GM12891 (cell line): ENCODE results near the gene PRSS35.
"Not testable (repeated sequence)": the region's sequence is repeated elsewhere in the genome, so short reads cannot be mapped to it uniquely, and the experiment has no call there.

ENCODE experiments used
- POLR2A ChIP-seq: IDR thresholded peaks from 2 replicates; pipeline ENCODE4 v1.6.1; 2011; ENCODE audit warnings: low read depth, low read length, control low read depth
- POLR2AphosphoS5 ChIP-seq: IDR thresholded peaks from 2 replicates; pipeline ENCODE4 v1.6.1; 2011; ENCODE audit warnings: low read depth, low read length, control low read depth
- TAF1 ChIP-seq: IDR thresholded peaks from 2 replicates; pipeline ENCODE4 v1.6.1; 2011; ENCODE audit warnings: low read depth, low read length, control low read depth

GRCh38 chr6:83481938-83482337 lies 30.4 kb upstream of the PRSS35 start:
- not testable (repeated sequence) for TF ChIP-seq TAF1, POLR2AphosphoS5, POLR2A
